ENCODE data around the gene MED10. TPM values are rescaled to one million over a fixed set of nuclear protein-coding genes. Genes with fewer than 3 reads are reported as not detected.

The MED10 gene
- polyA plus RNA-seq, 1 donor (not counting 4 experiments of a cell fraction or from before 2014, with no cell fraction given), result 38.8 TPM

DNA sequence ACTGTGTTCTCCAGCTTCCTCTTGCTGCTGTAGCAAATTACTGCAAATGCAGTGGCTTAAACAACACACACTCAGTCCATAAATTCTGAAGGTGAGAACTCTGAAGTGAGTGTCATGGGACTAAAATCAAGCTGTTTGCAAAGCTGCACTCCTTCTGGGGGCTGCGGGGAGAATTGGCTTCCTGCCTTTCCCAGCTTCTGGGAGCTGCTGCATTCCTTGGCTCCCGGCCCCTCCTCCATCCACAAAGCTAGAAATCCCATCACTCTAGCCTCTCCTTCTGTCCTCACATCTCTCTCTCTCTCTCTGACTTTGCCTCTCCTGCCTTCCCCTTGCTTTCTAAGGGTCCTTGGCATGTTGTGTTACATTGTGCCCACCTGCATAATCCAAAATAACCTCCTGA is 14.2 kb upstream of the MED10 start:
- Histone ChIP-seq H2AFZ (ENCODE audit: control insufficient read depth, low read length) (no peak overlapping the region), H3K4me3 (ENCODE audit: control insufficient read depth in 2 of 3, extremely low read depth in 1 of 3, insufficient read depth in 2 of 3, low read depth in 1 of 3, low read length in 3 of 3) (no peak overlapping the region), H4K20me1 (ENCODE audit: control insufficient read depth, extremely low read depth, insufficient read depth, low read length) (no peaks in the 10 kb centered on the region), H3K4me2 (ENCODE audit: control insufficient read depth, extremely low read depth, insufficient read depth, low read depth, low read length) (no peak overlapping the region), H3K9me3 (ENCODE audit: control insufficient read depth, low read depth, low read length) (no peaks in the 10 kb centered on the region), H3K79me2 (ENCODE audit: control insufficient read depth, insufficient read depth, low read length) (no peaks in the 10 kb centered on the region), H3K4me1 (ENCODE audit: control insufficient read depth, extremely low read depth, insufficient read depth, low read length) (no peaks in the 10 kb centered on the region), H3K36me3 (ENCODE audit: control insufficient read depth in 2 of 2, extremely low read depth in 1 of 2, insufficient read depth in 2 of 2, low read length in 2 of 2) (no peaks in the 10 kb centered on the region), H3K9ac (ENCODE audit: control insufficient read depth, extremely low read depth, insufficient read depth, low read length) (no peak overlapping the region), H3K27ac (ENCODE audit: control insufficient read depth, insufficient read depth, low read length) (no peak overlapping the region), H3K9me1 (ENCODE audit: control insufficient read depth, extremely low read depth, insufficient read depth, low read length) (no peaks in the 10 kb centered on the region), H3K27me3 (ENCODE audit: control insufficient read depth, extremely low read depth, insufficient read depth, low read length) (peaks cover 11% of the 10 kb centered on the region)
- no peak for TF ChIP-seq CTCF (optimal IDR thresholded peaks at IDR 0.05 in 1 of 3, IDR thresholded peaks at IDR 0.05 in 1 of 3, conservative IDR thresholded peaks at IDR 0.05 in 1 of 3; ENCODE audit: extremely low read depth in 1 of 3, insufficient read depth in 2 of 3, low read length in 3 of 3)
- TF ChIP-seq EZH2 (IDR thresholded peaks at IDR 0.05; ENCODE audit: low read length), result no peak
- DNase-seq (ENCODE audit: low read depth, low spot score) (no peak), FAIRE-seq (no peak)
- dilution Hi-C loops (cut with MboI; ENCODE audit: extremely low pct_ligation_motif_present, low sequenced_read_pairs), result no loop called here

DNA sequence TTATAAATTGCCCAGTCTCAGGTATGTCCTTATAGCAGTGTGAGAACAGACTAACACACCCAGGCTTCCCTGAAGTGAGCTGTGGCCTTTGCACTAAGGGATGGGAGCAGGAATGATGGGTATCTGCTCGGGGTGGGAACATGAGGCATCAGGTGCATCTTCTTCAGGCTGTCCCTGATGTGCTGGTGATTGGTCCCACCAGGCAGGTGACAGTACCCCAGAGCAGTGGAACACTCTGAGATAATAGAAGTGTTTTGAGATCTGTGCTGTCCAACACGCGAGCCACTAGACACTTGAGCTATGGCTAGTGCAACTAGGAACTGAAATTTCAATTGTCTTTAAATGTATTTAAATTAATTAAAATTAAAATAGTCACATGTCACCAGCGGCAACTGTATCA is 12.8 kb upstream of the MED10 start:
- H3K4me1 ChIP-seq (ENCODE audit: control insufficient read depth, extremely low read depth, insufficient read depth, low read length), result no peaks in the 10 kb centered on the region
- H3K9me1 ChIP-seq (ENCODE audit: control insufficient read depth, extremely low read depth, insufficient read depth, low read length), result no peaks in the 10 kb centered on the region
- H3K27me3 ChIP-seq (ENCODE audit: control insufficient read depth, extremely low read depth, insufficient read depth, low read length), result peaks cover 11% of the 10 kb centered on the region
- no peaks in the 10 kb centered on the region for H3K9me3 ChIP-seq (ENCODE audit: control insufficient read depth, low read depth, low read length)
- no peak overlapping the region for H3K4me3 ChIP-seq (ENCODE audit: control insufficient read depth in 2 of 3, extremely low read depth in 1 of 3, insufficient read depth in 2 of 3, low read depth in 1 of 3, low read length in 3 of 3)
- no peaks in the 10 kb centered on the region for H3K36me3 ChIP-seq (ENCODE audit: control insufficient read depth in 2 of 2, extremely low read depth in 1 of 2, insufficient read depth in 2 of 2, low read length in 2 of 2)
- no peak overlapping the region for H3K27ac ChIP-seq (ENCODE audit: control insufficient read depth, insufficient read depth, low read length)
- FAIRE-seq, result no peak
- H3K9ac ChIP-seq (ENCODE audit: control insufficient read depth, extremely low read depth, insufficient read depth, low read length), result no peak overlapping the region
- dilution Hi-C loops (cut with MboI; ENCODE audit: extremely low pct_ligation_motif_present, low sequenced_read_pairs), result no loop called here
- no peak for DNase-seq (ENCODE audit: low read depth, low spot score)
- no peak overlapping the region for H2AFZ ChIP-seq (ENCODE audit: control insufficient read depth, low read length)
- no peak for TF ChIP-seq CTCF (optimal IDR thresholded peaks at IDR 0.05 in 1 of 3, IDR thresholded peaks at IDR 0.05 in 1 of 3, conservative IDR thresholded peaks at IDR 0.05 in 1 of 3; ENCODE audit: extremely low read depth in 1 of 3, insufficient read depth in 2 of 3, low read length in 3 of 3)
- no peak for TF ChIP-seq EZH2 (IDR thresholded peaks at IDR 0.05; ENCODE audit: low read length)
- no peaks in the 10 kb centered on the region for H4K20me1 ChIP-seq (ENCODE audit: control insufficient read depth, extremely low read depth, insufficient read depth, low read length)
- H3K79me2 ChIP-seq (ENCODE audit: control insufficient read depth, insufficient read depth, low read length), result no peaks in the 10 kb centered on the region
- H3K4me2 ChIP-seq (ENCODE audit: control insufficient read depth, extremely low read depth, insufficient read depth, low read depth, low read length), result no peak overlapping the region

All from keratinocyte (primary cell).